NCI-H82 (cell line): ENCODE data around the gene PRKN.
A peak's percentile ranks its signal among the peaks of the same experiment; 100 is the strongest.

ENCODE experiments used
- DNase-seq: peaks from one replicate; lab custom pipeline; 2025; lab: John Stamatoyannopoulos, UW

The PRKN gene

GRCh38 chr6:161716176-161716575 is 1011.4 kb downstream of the PRKN start:
- DNase-seq, result no peak

DNA sequence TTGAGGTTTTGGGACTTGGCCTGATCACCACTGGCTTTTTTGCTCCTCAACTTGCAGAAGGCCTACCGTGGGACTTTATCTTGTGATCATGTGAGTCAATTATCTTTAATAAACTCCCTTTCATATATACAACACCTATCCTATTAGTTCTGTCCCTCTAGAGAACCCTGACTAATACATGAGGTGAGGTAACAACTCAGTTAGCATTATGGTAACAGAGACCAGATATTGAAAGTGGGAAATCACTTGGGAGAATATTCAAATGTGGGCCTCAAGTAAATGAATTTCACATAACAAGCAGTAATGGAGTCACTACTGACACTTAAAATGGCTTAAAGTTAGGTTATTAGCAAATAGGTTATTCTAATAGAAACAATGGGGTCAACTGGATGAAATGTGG is 1015.6 kb downstream of the PRKN start:
- no peak for DNase-seq

DNA sequence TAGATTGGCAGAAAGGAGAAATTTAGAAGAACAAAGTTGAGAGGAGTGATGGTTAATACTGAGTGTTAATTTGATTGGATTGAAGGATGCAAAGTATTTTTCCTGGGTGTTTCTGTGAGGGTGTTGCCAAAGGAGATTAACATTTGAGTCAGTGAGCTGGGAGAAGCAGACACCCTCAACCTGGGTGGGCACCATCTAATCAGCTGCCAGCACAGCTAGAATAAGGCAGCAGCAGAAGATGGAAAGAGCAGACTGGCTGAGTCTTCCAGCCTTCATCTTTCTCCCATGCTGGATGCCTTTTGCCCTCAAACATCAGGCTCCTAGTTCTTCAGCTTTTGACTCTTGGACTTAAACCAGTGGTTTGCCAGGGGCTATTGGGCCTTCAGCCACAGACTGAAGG is 1016.1 kb downstream of the PRKN start:
- DNase-seq, result no peak

GRCh38 chr6:161710698-161711097 is 1016.9 kb downstream of the PRKN start:
- no peak for DNase-seq

DNA sequence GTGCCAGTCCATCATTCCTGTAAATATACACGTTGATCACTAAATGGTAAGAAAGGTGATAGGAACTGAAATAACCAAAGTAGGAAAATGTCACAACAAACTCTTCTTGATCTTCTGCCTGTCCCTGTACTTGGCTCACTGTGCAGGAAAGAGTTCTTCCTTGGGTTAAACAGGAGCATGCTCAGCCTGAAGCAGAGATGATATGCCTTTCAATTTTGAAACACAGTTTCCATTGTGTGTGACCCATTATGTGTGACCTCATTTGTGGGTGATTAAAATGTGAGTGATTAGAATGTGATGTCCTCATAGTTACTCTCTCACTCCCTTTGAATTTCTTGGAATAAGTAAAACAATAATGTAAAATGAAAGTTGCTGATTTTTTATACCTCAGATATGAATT is 1026.5 kb downstream of the PRKN start:
- no peak for DNase-seq

DNA sequence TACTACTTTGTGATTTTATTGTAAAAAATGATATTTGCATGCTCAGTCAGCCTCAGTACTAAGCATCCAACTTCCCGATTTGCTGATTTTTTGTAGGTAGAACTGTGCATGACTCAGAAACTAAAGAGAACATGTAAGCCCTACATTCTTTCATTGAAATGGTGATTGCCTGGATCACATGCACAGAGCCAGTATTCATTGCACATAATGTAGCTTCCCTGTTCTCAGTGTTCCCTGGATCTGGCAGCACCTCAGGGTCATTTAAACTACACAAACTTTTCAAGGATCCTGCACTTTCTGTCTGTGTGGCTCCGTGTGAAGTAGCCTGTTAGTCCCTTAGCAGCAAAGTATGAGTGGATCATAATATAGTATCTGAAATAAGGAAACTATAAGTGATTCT is 1030.8 kb downstream of the PRKN start:
- no peak for DNase-seq

DNA sequence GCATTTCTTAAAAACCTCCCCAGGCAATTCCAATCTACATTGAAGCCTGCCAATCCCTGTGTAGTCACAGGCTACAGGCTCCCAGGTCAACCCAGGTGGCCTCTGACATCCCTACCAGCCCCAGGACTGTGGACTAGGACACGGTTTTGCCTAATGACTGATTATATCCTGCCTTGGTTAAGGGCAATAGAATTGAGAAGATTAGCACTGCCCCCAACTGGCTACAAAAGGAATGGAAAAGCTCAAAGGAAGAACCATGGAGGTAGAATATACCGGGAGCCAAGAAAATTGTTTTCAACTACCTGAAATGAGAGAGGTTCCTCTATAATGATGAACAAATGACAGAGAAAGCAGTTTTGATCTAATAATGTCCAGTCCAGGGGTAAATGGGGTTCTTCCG is 1032.6 kb downstream of the PRKN start:
- peak; percentile 72 for DNase-seq

GRCh38 chr6:161686655-161687054 is 1040.9 kb downstream of the PRKN start:
- no peak for DNase-seq

- no peak for DNase-seq
Measured at GRCh38 chr6:161684731-161685475, 1042.7 kb downstream of the PRKN start.

DNA sequence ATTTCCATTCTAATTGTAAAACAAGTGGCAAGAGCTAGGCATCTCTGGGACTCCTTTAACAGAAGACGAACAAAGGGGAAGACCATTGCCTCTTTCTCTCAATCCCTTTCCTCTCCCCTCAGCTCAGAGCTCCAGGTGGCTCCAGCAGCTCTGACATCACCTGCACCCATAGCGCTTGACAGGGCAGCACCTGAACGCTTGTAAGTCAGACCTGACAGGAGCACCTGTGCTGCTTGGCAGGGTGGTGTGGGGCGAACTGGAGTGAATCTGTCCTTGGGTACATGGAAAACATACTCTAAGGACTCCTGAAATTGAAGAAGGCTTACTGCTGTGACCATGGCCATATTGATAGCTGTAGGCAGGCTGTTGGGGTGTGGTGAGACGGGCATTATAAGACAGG is 1044.2 kb downstream of the PRKN start:
- no peak for DNase-seq

GRCh38 chr6:161682982-161683381 is 1044.6 kb downstream of the PRKN start:
- DNase-seq, result no peak

DNA sequence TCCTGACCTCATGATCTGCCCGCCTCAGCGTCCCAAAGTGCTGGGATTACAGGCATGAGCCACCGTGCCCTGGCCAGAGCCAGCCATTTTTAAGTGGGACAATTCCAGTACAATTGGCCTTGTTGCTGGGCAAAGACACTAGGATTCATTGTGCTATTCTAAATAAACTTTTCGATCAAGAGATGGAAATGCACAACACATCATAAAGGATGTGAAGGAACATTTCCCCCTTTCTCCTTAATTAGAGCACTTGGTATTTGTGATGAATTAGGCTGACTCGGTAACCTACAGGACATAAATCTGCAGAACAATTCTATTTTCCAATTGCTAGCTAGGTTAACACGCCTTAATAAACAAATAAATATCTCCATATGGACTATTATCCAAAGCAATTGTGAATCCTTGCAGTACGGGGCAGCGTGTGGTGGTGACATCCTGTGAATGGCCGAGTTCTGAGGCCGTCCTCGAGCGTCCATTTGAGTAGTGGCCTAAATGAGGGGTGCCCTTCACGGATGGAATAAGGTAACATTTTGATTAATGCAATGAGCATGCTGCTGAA is 1047.5 kb downstream of the PRKN start:
- DNase-seq, result no peak

- no peak for DNase-seq
Measured at GRCh38 chr6:161677188-161677587, 1050.4 kb downstream of the PRKN start.

DNA sequence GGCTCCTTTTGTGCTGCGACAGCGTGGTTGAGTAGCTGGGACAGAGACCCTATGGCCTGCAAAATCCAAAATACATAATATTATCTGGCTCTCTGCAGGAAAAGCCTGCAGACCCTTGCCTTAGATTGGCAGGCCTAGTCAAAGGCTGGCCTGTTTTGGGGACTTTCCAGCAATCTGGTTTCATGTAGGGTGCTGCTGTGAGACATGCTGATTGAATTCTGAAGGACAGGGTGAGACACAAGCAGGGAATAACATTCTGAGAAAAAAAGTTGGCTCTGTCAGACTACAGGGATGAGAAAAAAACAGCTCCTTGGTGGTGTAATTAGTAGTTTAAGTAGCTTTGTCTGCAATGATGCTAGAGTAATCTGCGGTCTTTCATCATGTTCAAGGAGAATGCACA is 1051.0 kb downstream of the PRKN start:
- no peak for DNase-seq

DNA sequence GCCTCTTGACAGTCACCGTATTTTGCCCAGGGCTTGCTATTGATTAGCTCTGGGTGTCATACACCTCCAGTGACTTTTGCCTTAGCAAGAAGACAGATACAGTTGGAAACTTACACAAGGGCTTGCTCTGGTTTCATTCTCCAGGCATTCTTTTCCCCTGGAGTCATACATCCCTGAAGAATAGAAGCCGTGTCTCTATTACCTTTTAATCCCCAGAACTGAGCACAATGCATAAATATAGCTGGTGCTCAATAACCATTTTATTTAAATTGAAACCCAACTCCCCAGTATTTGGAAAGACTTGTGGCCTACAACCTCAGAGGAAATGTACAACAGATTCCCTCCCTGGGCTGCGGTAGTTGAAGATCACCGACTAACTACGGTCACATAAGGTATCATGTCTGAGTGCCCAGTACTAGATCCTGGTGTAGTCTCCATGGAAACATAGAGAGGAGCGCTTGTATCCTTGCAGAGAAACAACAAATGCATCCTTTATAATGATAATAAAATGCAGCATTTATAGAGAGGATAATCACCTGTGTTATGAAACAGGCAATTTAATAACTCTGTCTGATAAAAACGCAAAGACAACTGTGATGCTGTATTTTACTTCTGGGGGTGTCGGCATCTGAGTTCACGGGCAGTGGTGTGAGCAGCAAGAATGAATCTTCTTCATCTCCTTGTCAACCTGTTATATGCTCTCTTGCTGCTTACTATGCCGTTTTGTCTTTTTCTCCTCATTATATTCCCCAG is 1052.5 kb downstream of the PRKN start:
- no peak for DNase-seq

DNA sequence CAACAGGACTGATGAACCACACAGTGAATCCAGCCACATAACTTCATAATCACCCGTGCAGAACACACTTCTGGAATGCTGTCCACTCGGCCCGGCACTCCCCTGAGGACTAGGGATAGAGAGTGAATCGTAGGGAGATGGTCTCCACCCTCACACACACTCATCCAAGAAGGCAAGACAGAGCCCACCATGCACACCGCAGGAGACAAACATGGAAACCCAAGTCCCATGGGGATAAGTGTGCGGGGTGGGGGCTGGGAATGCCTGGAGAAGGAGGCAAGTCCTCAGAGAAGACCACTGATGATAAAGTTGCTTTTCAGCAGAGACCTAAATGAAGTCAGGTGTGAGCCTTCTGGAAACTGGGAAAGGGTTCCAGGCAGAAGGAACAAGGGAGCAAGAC is 1054.5 kb downstream of the PRKN start:
- no peak for DNase-seq

DNA sequence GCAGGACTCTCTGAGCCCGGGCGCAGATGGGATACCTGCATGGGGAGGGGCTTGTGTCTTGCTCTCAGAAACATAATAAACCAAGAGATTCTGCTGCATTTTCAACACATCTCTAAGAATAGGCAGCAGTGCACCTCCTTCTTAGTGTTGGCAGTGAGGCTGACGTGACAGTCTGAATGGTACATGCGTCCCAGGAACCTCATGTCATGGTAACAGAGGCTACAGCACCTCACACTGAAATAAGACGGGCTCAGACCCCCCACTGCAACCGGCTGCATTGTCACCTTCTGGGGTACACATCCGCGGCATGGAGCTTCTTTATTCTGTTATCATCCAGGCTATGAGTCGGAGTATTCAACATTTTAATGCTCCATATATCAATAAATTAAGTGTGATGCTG is 1056.4 kb downstream of the PRKN start:
- DNase-seq, result no peak

- no peak for DNase-seq
Measured at GRCh38 chr6:161668665-161669064, 1058.9 kb downstream of the PRKN start.

DNA sequence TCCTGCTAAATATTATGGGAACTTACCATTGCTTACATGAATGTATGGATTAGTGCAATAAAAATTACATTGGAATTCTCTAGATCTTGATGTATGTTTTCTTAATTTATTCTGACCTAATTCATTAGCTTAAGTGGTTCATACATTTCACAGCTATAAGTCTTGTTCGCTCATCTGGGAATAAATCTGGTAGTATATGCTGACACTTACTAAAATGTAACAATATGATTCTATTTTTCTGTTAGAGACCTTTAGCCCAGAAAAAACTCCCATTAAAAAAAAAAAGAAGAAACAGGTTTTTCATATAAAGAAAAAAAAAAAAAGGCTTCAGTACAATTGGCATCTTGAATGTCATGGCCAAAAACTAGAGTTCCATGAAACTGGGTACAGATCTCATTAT is 1059.6 kb downstream of the PRKN start:
- DNase-seq, result no peak

- DNase-seq, result no peak
Measured at GRCh38 chr6:161663682-161664081, 1063.9 kb downstream of the PRKN start.

- DNase-seq, result peak; percentile 39
Measured at GRCh38 chr6:161660666-161661571, 1066.6 kb downstream of the PRKN start.

DNA sequence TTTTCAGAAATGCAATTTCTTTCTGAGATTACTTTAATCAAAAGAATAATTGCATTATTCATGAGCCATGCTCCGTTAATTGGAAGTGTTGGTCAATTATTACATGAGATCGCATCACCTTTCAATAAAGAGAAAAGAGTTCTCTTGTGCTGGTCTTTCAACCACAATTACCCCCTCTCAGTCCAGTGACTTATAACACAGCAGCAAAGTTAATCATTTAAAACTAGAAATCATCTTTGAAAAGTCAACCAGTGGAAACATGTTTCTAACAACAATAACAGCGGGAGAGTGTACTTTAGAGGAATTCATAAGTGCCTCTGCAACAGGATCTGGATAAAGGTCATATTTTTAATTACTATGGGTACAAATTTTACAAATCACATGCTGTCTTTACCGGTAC is 1069.4 kb downstream of the PRKN start:
- DNase-seq, result no peak
